AG04449 (cell line): Measurements from ENCODE around the gene KRTAP5-6.

Experiments
- CTCF ChIA-PET: fragments of 350-600 bp; formaldehyde crosslinking; extraction: SDS; loops from one replicate; lab custom pipeline; 2021; ENCODE audit warnings: antibody characterized with exemption; lab: Yijun Ruan, JAX
- POLR2A ChIA-PET: fragments of 400-600, 350-600 bp; formaldehyde crosslinking; extraction: SDS; loops from one replicate; lab custom pipeline; 2020; ENCODE audit warnings: antibody characterized with exemption, inconsistent platforms; lab: Yijun Ruan, JAX
- DNase-seq: peaks from one replicate; pipeline ENCODE4 v3.0.0-alpha.2; 2010; ENCODE audit warnings: low read depth, low spot score
- H3K4me3 ChIP-seq: 2 replicates; pipeline ENCODE4 v1.5.1; 2011; ENCODE audit warnings: low read depth, mild to moderate bottlenecking, control low read depth, low read length
- CTCF ChIP-seq: IDR thresholded peaks from one replicate; pipeline ENCODE4 v1.5.1; 2011; ENCODE audit warnings: mild to moderate bottlenecking, moderate library complexity, low read length, control low read depth, inconsistent platforms; ENCODE audit not compliant: insufficient read depth; ENCODE audit errors: missing control alignments

The KRTAP5-6 gene

GRCh38 chr11:1694846-1695547 lies 2.0 kb upstream of the KRTAP5-6 start:
- CTCF ChIA-PET: interaction anchor here (1.0 to 5.8 kb wide), 38 partner anchors 7 to 462 kb away, joined by 3 to 671 read pairs (median 17); partner anchors contain the start of genes H19, IFITM10, MRPL23 and SYT8
- POLR2A ChIA-PET: no interaction called here

GRCh38 chr11:1695548-1696108 lies 1.4 kb upstream of the KRTAP5-6 start:
- TF ChIP-seq CTCF: no peak
- DNase-seq: no peak
- ChIA-PET CTCF (interaction anchor here (2.1 to 5.8 kb wide), 15 partner anchors 10 to 455 kb away, joined by 6 to 671 read pairs (median 37); partner anchors contain the start of genes IFITM10 and SYT8), POLR2A (no interaction called here)
- H3K4me3 ChIP-seq: no peak overlapping the region

More at GRCh38 chr11:1694846-1695547, 2.0 kb upstream of the KRTAP5-6 start:
- DNase-seq: no peak
- no peak for TF ChIP-seq CTCF
- no peak overlapping the region for H3K4me3 ChIP-seq

- DNase-seq: no peak
- no peak overlapping the region for H3K4me3 ChIP-seq
- ChIA-PET CTCF (interaction anchor here (3.0 kb wide), 1 partner anchor 133 kb away, joined by 30 read pairs; no protein-coding TSS in a partner anchor), POLR2A (no interaction called here)
- TF ChIP-seq CTCF: no peak
These were observed 2.8 kb downstream of the KRTAP5-6 start for GRCh38 chr11:1699771-1700170.

GRCh38 chr11:1701091-1701807 lies 4.3 kb downstream of the KRTAP5-6 start:
- CTCF ChIA-PET: interaction anchor here (0.7 to 3.0 kb wide), 7 partner anchors 8 to 450 kb away, joined by 3 to 30 read pairs (median 5); no protein-coding TSS in a partner anchor
- H3K4me3 ChIP-seq: no peak overlapping the region
- POLR2A ChIA-PET: no interaction called here
- no peak for DNase-seq
- TF ChIP-seq CTCF: no peak

DNA sequence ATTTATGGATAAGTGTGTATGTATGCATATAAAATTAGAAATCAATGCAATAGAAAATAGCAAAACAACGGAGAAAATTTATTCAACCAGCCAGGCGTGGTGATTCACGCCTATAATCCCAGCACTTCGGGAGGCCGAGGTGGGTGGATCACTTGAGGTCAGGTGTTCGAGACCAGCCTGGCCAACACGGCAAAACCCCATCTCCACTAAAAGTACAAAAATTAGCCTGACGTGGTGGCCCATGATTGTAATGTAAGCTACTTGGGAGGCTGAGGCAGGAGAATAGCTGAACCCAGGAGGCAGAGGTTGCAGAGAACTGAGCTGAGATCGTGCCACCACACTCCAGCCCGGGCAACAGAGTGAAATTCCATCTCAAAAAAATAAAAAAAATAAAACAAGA lies 5.5 kb downstream of the KRTAP5-6 start:
- H3K4me3 ChIP-seq: no peak overlapping the region
- no peak for TF ChIP-seq CTCF
- ChIA-PET POLR2A (no interaction called here), CTCF (interaction anchor here (2.8 to 3.0 kb wide), 2 partner anchors 10 to 130 kb away, joined by 24 to 30 read pairs; no protein-coding TSS in a partner anchor)
- no peak for DNase-seq

DNA sequence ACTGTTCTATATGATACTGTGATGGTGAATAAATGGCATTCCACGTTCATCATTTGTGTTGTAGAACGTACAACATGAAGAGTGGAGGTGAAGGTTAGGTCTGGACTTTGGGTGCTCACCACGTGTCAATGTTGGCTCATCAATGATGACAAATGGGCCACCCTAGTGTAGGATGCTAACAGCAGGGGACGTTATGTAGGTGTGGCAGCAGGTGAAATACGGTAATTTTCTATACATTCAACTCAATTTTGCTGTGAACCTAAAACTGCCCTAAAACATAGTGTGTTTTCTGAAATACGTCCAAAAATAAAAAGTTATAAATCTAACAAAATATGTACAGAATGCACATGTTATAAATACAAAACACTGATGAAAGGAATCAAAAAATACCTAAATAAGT lies 6.2 kb downstream of the KRTAP5-6 start:
- no peak overlapping the region for H3K4me3 ChIP-seq
- DNase-seq: no peak
- no peak for TF ChIP-seq CTCF
- CTCF ChIA-PET: interaction anchor here (0.9 to 2.8 kb wide), 2 partner anchors 10 to 299 kb away, joined by 3 to 24 read pairs; no protein-coding TSS in a partner anchor
- POLR2A ChIA-PET: no interaction called here
